SK-N-SH (cell line): ENCODE results near the gene FAM53A. TPM values are rescaled to one million over a fixed set of nuclear protein-coding genes. Genes with fewer than 3 reads are reported as not detected.

Source experiments
- CTCF ChIA-PET: fragments of 300-600, 350-600 bp; formaldehyde crosslinking; extraction: SDS; loops from one replicate; lab custom pipeline; 2021; lab: Yijun Ruan, JAX
- POLR2A ChIA-PET: fragments of 350-600 bp; sonication (Branson Sonifier 250); formaldehyde crosslinking; extraction: SDS; loops from one replicate; lab custom pipeline; 2020; ENCODE audit warnings: antibody characterized with exemption, inconsistent platforms; lab: Yijun Ruan, JAX
- DNase-seq: peaks from one replicate; pipeline ENCODE4 v3.0.0; 2012
- H2AFZ ChIP-seq: fragments of 200-600 bp; sonication (generic); 2 replicates; pipeline ENCODE4 v1.8.1; 2016; ENCODE audit warnings: antibody characterized with exemption, mild to moderate bottlenecking, low read depth
- H3F3A ChIP-seq: fragments of 200-600 bp; sonication (generic); replicated peaks from 2 replicates; pipeline ENCODE3; 2016; ENCODE audit warnings: antibody characterized with exemption, mild to moderate bottlenecking; ENCODE audit not compliant: insufficient read depth
- H3K27ac ChIP-seq, 2 experiments: fragments of 200-500 bp in 1 of 2; fragments of 200-600 bp in 1 of 2; sonication (Bioruptor generic) in 1 of 2; sonication (generic), shearing (Covaris generic) in 1 of 2; 2 replicates each; pipeline versions ENCODE4 v1.5.1 to v1.6.1; 2014 to 2016; ENCODE audit warnings: low read depth in 2 of 2, inconsistent platforms in 1 of 2, low read length in 1 of 2, mild to moderate bottlenecking in 1 of 2, mixed read lengths in 1 of 2
- H3K27me3 ChIP-seq: fragments of 200-600 bp; sonication (generic), shearing (Covaris generic); 2 replicates; pipeline ENCODE4 v1.6.1; 2016; ENCODE audit warnings: mixed run types; ENCODE audit not compliant: insufficient read depth
- H3K36me3 ChIP-seq, 2 experiments: fragments of 200-500 bp in 1 of 2; fragments of 200-600 bp in 1 of 2; sonication (Bioruptor generic) in 1 of 2; sonication (generic) in 1 of 2; replicated peaks in 1 of 2; 2 replicates each; pipeline versions ENCODE3 to v1.5.1; 2014 to 2016; ENCODE audit warnings: low read length in 1 of 2, mild to moderate bottlenecking in 1 of 2; ENCODE audit not compliant: insufficient read depth in 2 of 2, control insufficient read depth in 1 of 2
- H3K4me1 ChIP-seq, 2 experiments: fragments of 200-500 bp in 1 of 2; fragments of 200-600 bp in 1 of 2; sonication (Bioruptor generic) in 1 of 2; sonication (generic), shearing (Covaris generic) in 1 of 2; 2 replicates each; pipeline versions ENCODE4 v1.5.1 to v1.6.1; 2014 to 2016; ENCODE audit warnings: low read depth in 1 of 2, low read length in 1 of 2, mixed run types in 1 of 2; ENCODE audit not compliant: insufficient read depth in 2 of 2, control insufficient read depth in 1 of 2
- H3K4me2 ChIP-seq: fragments of 200-600 bp; sonication (generic), shearing (Covaris generic); 2 replicates; pipeline ENCODE4 v1.6.1; 2017; ENCODE audit warnings: mixed run types
- H3K4me3 ChIP-seq, 2 experiments: fragments of 200-500 bp in 1 of 2; fragments of 200-600 bp in 1 of 2; sonication (Bioruptor generic) in 1 of 2; sonication (generic), shearing (Covaris generic) in 1 of 2; 2 replicates each; pipeline versions ENCODE4 v1.5.1 to v1.8.1; 2014 to 2016; ENCODE audit warnings: low read depth in 2 of 2, inconsistent platforms in 1 of 2, low read length in 1 of 2, mild to moderate bottlenecking in 1 of 2, mixed read lengths in 1 of 2, moderate library complexity in 1 of 2
- H3K79me2 ChIP-seq: fragments of 200-600 bp; sonication (generic); 2 replicates; pipeline ENCODE4 v1.8.1; 2017; ENCODE audit warnings: mild to moderate bottlenecking; ENCODE audit not compliant: insufficient read depth
- H3K9ac ChIP-seq: fragments of 200-600 bp; sonication (generic); 2 replicates; pipeline ENCODE4 v1.6.1; 2017; ENCODE audit warnings: mixed run types
- H3K9me2 ChIP-seq: fragments of 200-600 bp; sonication (generic); 2 replicates; pipeline ENCODE4 v1.6.1; 2017; ENCODE audit warnings: mixed run types
- H3K9me3 ChIP-seq: fragments of 200-600 bp; sonication (generic); 2 replicates; pipeline ENCODE4 v1.6.1; 2017; ENCODE audit warnings: mixed run types, mild to moderate bottlenecking, moderate library complexity
- H4K20me1 ChIP-seq: fragments of 200-600 bp; sonication (generic); 2 replicates; pipeline ENCODE4 v1.6.1; 2017; ENCODE audit warnings: mild to moderate bottlenecking, mixed run types; ENCODE audit not compliant: insufficient read depth
- CHD2 ChIP-seq: fragments of 150-350 bp; IDR thresholded peaks from 2 replicates; pipeline ENCODE4 v1.6.1; 2018; ENCODE audit warnings: low read length; ENCODE audit not compliant: partially characterized antibody
- ELF1 ChIP-seq: IDR thresholded peaks from 2 replicates; pipeline ENCODE4 v1.4.0; 2012
- EP300 ChIP-seq, 2 experiments: IDR thresholded peaks; 2 replicates each; pipeline versions ENCODE4 v1.4.0 to v1.6.1; 2012; ENCODE audit warnings: borderline replicate concordance in 1 of 2, low read depth in 1 of 2, low read length in 1 of 2
- EZH2phosphoT487 ChIP-seq: fragments of 200-600 bp; sonication (generic); IDR thresholded peaks from 2 replicates; pipeline ENCODE4 v1.6.1; 2017; ENCODE audit warnings: low read depth, mixed run types, mild to moderate bottlenecking, antibody characterized with exemption, moderate library complexity, borderline replicate concordance
- FOSL2 ChIP-seq: IDR thresholded peaks from 2 replicates; pipeline ENCODE4 v1.4.0; 2012; ENCODE audit warnings: low read depth, mild to moderate bottlenecking, moderate library complexity, borderline replicate concordance
- FOXJ3 ChIP-seq: sonication (generic); formaldehyde crosslinking; IDR thresholded peaks from 2 replicates; pipeline ENCODE4 v1.5.1; 2020; ENCODE audit warnings: mild to moderate bottlenecking, missing genetic modification reagents
- GATA2 ChIP-seq: sonication (generic); formaldehyde crosslinking; IDR thresholded peaks from 2 replicates; pipeline ENCODE4 v1.5.0; 2020; ENCODE audit warnings: mild to moderate bottlenecking, missing genetic modification reagents
- IRF3 ChIP-seq: fragments of 150-350 bp; IDR thresholded peaks from 2 replicates; pipeline ENCODE4 v1.6.1; 2016; ENCODE audit warnings: mild to moderate bottlenecking, low read depth, low read length
- JUND ChIP-seq: IDR thresholded peaks from 2 replicates; pipeline ENCODE4 v1.4.0; 2012
- MAX ChIP-seq: IDR thresholded peaks from 2 replicates; pipeline ENCODE4 v1.4.0; 2012; ENCODE audit warnings: low read depth
- MXI1 ChIP-seq: IDR thresholded peaks from 2 replicates; pipeline ENCODE4 v1.6.1; 2012; ENCODE audit warnings: mild to moderate bottlenecking, low read depth, low read length, improper control_type of control experiment
- NRF1 ChIP-seq: IDR thresholded peaks from 2 replicates; pipeline ENCODE4 v1.6.1; 2012; ENCODE audit warnings: low read depth, mild to moderate bottlenecking, low read length
- POLR2AphosphoS5 ChIP-seq: IDR thresholded peaks from 2 replicates; pipeline ENCODE4 v1.6.1; 2012; ENCODE audit warnings: low read depth, low read length
- RCOR1 ChIP-seq: fragments of 150-350 bp; IDR thresholded peaks from 2 replicates; pipeline ENCODE4 v1.6.1; 2017; ENCODE audit warnings: antibody characterized with exemption, low read length
- RFX5 ChIP-seq: IDR thresholded peaks from 2 replicates; pipeline ENCODE4 v1.6.1; 2012; ENCODE audit warnings: mild to moderate bottlenecking, improper control_type of control experiment, low read length
- TEAD4 ChIP-seq: IDR thresholded peaks from 2 replicates; pipeline ENCODE4 v1.4.0; 2012; ENCODE audit warnings: mild to moderate bottlenecking, borderline replicate concordance; ENCODE audit not compliant: insufficient read depth
- YY1 ChIP-seq: IDR thresholded peaks from 2 replicates; pipeline ENCODE4 v1.4.0; 2012; ENCODE audit warnings: low read depth, mild to moderate bottlenecking
- WGBS: methylation state at CpG from one replicate; pipeline ENCODE4 v1.1.6; 2017; ENCODE audit warnings: low lambda C conversion rate; 5-methylcytosine and 5-hydroxymethylcytosine counted together
- polyA plus RNA-seq, 3 experiments: library from polyadenylated mRNA; depleted of rRNA; stranded (reverse); fragments of >200 nt; gene quantifications; 2 replicates each; pipeline ENCODE4 v1.2.3, GENCODE V29; 2012
- TF ChIP-seq, protein P1 (sequence below): IDR thresholded peaks from 2 replicates; pipeline ENCODE4 v1.6.1; 2012; ENCODE audit warnings: mild to moderate bottlenecking, low read depth, low read length, moderate library complexity
- TF ChIP-seq, protein P2 (sequence below): IDR thresholded peaks from 2 replicates; pipeline ENCODE4; 2012

FAM53A gene
- polyA plus RNA-seq, 1 of the 3 experiments (the other 2 are of a cell fraction), result 7.6 TPM

GRCh38 chr4:1592709-1593417 is 91.2 kb downstream of the FAM53A start:
- no peaks in the 10 kb centered on the region for H3F3A ChIP-seq
- H3K9me3 ChIP-seq, result peaks cover 15% of the 10 kb centered on the region
- TF ChIP-seq EZH2phosphoT487, result no peak
- no peak for TF ChIP-seq FOXJ3 (CRISPR knock-in tag)
- TF ChIP-seq RFX5, result no peak
- no peak for TF ChIP-seq IRF3
- no peak for TF ChIP-seq CHD2
- TF ChIP-seq MXI1, result no peak
- TF ChIP-seq RCOR1, result no peak
- TF ChIP-seq, protein P1, sequence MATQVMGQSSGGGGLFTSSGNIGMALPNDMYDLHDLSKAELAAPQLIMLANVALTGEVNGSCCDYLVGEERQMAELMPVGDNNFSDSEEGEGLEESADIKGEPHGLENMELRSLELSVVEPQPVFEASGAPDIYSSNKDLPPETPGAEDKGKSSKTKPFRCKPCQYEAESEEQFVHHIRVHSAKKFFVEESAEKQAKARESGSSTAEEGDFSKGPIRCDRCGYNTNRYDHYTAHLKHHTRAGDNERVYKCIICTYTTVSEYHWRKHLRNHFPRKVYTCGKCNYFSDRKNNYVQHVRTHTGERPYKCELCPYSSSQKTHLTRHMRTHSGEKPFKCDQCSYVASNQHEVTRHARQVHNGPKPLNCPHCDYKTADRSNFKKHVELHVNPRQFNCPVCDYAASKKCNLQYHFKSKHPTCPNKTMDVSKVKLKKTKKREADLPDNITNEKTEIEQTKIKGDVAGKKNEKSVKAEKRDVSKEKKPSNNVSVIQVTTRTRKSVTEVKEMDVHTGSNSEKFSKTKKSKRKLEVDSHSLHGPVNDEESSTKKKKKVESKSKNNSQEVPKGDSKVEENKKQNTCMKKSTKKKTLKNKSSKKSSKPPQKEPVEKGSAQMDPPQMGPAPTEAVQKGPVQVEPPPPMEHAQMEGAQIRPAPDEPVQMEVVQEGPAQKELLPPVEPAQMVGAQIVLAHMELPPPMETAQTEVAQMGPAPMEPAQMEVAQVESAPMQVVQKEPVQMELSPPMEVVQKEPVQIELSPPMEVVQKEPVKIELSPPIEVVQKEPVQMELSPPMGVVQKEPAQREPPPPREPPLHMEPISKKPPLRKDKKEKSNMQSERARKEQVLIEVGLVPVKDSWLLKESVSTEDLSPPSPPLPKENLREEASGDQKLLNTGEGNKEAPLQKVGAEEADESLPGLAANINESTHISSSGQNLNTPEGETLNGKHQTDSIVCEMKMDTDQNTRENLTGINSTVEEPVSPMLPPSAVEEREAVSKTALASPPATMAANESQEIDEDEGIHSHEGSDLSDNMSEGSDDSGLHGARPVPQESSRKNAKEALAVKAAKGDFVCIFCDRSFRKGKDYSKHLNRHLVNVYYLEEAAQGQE, result no peak
- H4K20me1 ChIP-seq, result 0 out of 2 replicates have a peak, but pooled peaks cover 5% of the 10 kb centered on the region
- peak overlapping the region; percentile 57; the same call in 1 of the 2 replicates for H3K4me2 ChIP-seq
- H3K4me3 ChIP-seq, result no peak overlapping the region
- 15% methylated on average over 31 of the region's 62 CpGs for WGBS
- no peak for DNase-seq
- peaks cover 38% of the 10 kb centered on the region for H3K27me3 ChIP-seq
- CTCF ChIA-PET, result interaction anchor here (0.7 to 3.2 kb wide), 3 partner anchors 12 to 237 kb away, joined by 3 to 10 read pairs (median 3); no protein-coding TSS in a partner anchor
- peaks cover 0 to 7% of the 10 kb centered on the region in 2 experiments; a peak in 1 of 4 replicates for H3K4me1 ChIP-seq
- H3K9me2 ChIP-seq, result no peaks in the 10 kb centered on the region
- H3K27ac ChIP-seq, result no peak overlapping the region
- no peaks in the 10 kb centered on the region for H3K79me2 ChIP-seq
- H3K9ac ChIP-seq, result no peak overlapping the region
- H3K36me3 ChIP-seq, result no peaks in the 10 kb centered on the region
- no peak overlapping the region for H2AFZ ChIP-seq
- POLR2A ChIA-PET, result interaction anchor here (1.1 kb wide), 1 partner anchor 12 kb away, joined by 3 read pairs; no protein-coding TSS in a partner anchor

DNA sequence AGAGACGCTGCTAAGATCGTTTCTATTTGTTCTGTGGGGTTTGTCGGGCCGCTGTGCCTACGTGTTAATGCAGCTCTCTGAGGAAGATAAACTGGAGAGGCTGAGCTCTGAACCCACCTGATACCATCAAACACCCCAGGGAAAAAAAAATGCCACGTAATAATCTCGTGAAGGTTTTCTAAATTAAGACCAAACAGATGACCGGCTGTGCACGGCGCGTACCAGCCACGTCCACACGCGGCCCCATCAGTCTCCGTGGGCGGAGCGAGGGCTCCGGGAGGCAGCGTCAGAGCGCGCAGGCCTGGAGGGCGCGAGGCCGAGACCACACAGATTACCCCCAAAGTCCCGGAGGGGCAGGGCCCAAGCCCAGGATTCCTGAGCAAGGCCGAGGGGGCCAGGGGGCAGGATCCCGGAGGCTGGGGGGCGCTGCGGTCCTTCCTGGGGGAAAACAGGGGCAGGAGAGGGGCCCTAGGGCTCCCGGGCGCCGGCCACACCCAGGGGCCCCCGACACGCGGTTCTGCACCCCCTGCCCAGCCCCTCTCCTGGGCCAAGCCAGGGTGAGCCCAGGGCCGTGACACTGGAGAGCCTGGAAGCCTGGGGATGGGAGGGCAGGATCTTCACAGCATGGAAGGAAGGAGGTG is 91.9 kb downstream of the FAM53A start:
- no peak for DNase-seq
- H3K9me3 ChIP-seq, result peaks cover 15% of the 10 kb centered on the region
- WGBS, result 27% methylated on average over 18 of the region's 36 CpGs
- no peaks in the 10 kb centered on the region for H3K9me2 ChIP-seq
- no peaks in the 10 kb centered on the region for H3K79me2 ChIP-seq
- no peaks in the 10 kb centered on the region for H3K36me3 ChIP-seq
- H3K9ac ChIP-seq, result no peak overlapping the region
- ChIA-PET POLR2A (no interaction called here), CTCF (interaction anchor here (0.7 to 1.2 kb wide), 2 partner anchors 9 to 37 kb away, joined by 4 to 5 read pairs; no protein-coding TSS in a partner anchor)
- peaks cover 38% of the 10 kb centered on the region for H3K27me3 ChIP-seq
- H3K4me2 ChIP-seq, result no peak overlapping the region
- peaks cover 0 to 7% of the 10 kb centered on the region in 2 experiments; a peak in 1 of 4 replicates for H3K4me1 ChIP-seq
- H3K4me3 ChIP-seq, result no peak overlapping the region
- H4K20me1 ChIP-seq, result 0 out of 2 replicates have a peak, but pooled peaks cover 5% of the 10 kb centered on the region
- H2AFZ ChIP-seq, result no peak overlapping the region
- no peaks in the 10 kb centered on the region for H3F3A ChIP-seq
- H3K27ac ChIP-seq, result no peak overlapping the region
- TF ChIP-seq ELF1 (no peak), YY1 (no peak), EP300 (IDR thresholded peaks at IDR 0.05; ENCODE audit: borderline replicate concordance in 1 of 2, low read depth in 1 of 2, low read length in 1 of 2) (no peak), FOSL2 (no peak), RFX5 (no peak), MAX (no peak), TEAD4 (no peak), POLR2AphosphoS5 (no peak), CHD2 (no peak), NRF1 (no peak), JUND (no peak), GATA2 (CRISPR knock-in tag) (no peak)
- TF ChIP-seq, protein P2, sequence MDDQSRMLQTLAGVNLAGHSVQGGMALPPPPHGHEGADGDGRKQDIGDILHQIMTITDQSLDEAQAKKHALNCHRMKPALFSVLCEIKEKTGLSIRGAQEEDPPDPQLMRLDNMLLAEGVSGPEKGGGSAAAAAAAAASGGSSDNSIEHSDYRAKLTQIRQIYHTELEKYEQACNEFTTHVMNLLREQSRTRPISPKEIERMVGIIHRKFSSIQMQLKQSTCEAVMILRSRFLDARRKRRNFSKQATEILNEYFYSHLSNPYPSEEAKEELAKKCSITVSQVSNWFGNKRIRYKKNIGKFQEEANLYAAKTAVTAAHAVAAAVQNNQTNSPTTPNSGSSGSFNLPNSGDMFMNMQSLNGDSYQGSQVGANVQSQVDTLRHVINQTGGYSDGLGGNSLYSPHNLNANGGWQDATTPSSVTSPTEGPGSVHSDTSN, result no peak
